T-helper 2 cell treated with Interferon-gamma antibody and Interleukin-4, amounts not matched to agents 100 ng/mL and 5 ng/mL, for 36 hours (primary cell): ENCODE results near the gene CCDC78. TPM values are rescaled to one million over a fixed set of nuclear protein-coding genes. Genes with fewer than 3 reads are reported as not detected.
"Not testable (repeated sequence)": the region's sequence is repeated elsewhere in the genome, so short reads cannot be mapped to it uniquely, and the experiment has no call there.

Experiments used
- intact Hi-C: fragments of 100-400 bp; cut with micrococcal nuclease; formaldehyde crosslinking; loops from one replicate; pipeline ENCODE4 v1.15.1; 2023
- total RNA-seq: library from RNA; stranded (reverse); gene quantifications from 2 replicates; pipeline ENCODE4 v1.2.3, GENCODE V29; 2022

Gene CCDC78
- total RNA-seq, 1 donor from 2014 or later = 5.4 TPM

DNA sequence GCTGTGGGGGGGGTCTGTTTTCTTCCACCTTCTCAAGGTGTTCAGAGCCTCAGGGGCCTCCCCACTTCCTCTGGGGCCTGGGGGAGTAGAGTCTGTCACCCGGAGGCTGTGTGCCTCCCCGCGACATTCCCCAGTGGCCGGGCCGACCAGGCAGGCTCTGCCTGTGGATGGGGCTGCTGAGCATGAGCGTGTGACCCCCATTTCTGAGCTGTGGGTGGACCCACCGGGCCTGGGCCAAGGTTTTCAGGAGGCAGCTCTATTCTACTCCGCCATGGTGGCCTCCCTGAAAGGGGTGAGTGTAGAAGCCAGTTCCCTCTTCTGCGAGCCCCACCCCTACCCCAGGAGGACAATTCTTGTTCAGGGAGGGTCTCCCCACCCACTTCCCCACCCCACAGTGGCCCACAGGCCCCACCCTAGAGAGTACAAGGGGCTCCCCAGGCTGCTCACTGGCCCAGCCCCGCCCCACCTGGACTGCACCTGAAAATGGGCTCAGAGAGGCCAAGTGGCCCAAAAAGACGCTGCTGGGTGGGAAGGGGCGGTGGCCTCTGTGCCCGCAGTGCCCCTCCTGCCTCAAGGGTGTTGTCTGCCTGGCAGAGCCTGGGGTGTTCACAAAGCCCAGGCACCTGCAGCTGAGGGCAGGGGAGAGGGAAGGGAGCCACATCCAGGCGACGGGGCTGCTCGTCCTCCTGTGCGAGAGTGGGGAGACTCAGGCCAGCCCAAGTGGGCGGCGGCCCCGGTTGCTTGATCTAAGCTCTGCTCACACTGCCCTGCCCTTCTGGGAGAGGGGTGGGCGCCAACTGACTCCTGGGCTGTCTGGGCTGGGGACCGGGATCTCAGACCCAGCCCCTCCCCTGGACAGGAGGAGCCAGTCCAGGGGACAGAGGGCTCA lies 35.6 kb upstream of the CCDC78 start:
- intact Hi-C loops = no loop called here

DNA sequence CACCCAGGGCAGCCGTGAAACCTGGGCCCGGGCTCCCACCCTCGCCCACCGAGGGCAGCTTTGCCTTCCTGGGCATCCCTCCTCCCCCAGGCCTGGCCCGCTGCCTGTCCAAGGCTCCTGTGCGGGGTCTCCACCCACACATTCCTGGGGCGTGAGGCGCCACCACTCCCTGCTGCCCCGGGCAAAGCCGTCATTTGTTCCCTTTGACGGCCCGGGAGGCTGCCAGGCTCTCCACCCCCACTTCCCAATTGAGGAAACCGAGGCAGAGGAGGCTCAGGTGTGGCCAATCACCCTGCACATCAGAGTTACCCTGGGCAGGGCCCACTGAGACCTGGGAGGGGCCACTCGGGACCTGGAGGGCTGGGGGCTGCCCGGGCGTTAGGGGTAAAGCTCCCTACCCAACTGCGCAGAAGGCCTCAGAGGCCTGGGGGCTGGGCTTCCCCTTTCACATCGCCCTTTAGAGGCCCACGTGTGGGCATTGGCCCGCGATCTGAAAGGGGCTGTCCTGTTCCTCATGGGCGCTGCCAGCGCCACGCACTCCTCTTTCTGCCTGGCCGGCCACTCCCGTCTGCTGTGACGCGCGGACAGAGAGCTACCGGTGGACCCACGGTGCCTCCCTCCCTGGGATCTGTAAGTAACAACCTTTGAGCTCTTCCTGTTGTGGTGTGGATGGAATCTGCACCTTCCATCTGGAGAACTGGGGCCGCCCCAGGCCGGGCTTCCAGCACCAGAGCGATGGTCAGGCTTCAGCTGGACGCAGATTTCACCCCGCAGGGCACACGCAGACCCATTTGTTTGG lies 34.5 kb upstream of the CCDC78 start, which contains the start of gene MSLN:
Gene MSLN, plus strand, starts transcription at position 190 of the 799 bp plus-strand sequence. CDS start 1,947 bp downstream, outside the sequence.
- intact Hi-C loops = no loop called here

DNA sequence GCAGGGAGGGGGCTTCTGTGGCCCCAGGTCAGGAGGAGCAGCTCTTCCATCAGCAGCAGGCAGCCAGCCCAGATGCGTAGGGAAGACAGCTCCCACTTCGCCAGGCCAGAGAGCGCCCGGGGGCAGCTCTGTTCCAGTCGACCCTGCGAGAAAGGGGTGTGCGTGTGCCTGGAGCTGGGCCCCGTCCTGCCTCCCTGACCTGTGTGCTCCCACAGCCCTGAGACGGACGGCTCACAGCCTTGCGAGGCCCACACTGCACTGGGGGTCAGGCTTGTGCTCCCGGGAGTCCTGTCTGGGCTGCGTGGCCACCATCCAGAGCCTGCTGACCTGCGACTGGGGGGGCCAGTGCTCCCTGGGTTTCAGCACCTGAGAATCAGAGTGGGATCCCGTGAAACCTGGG lies 33.8 kb upstream of the CCDC78 start:
- intact Hi-C loops = no loop called here

DNA sequence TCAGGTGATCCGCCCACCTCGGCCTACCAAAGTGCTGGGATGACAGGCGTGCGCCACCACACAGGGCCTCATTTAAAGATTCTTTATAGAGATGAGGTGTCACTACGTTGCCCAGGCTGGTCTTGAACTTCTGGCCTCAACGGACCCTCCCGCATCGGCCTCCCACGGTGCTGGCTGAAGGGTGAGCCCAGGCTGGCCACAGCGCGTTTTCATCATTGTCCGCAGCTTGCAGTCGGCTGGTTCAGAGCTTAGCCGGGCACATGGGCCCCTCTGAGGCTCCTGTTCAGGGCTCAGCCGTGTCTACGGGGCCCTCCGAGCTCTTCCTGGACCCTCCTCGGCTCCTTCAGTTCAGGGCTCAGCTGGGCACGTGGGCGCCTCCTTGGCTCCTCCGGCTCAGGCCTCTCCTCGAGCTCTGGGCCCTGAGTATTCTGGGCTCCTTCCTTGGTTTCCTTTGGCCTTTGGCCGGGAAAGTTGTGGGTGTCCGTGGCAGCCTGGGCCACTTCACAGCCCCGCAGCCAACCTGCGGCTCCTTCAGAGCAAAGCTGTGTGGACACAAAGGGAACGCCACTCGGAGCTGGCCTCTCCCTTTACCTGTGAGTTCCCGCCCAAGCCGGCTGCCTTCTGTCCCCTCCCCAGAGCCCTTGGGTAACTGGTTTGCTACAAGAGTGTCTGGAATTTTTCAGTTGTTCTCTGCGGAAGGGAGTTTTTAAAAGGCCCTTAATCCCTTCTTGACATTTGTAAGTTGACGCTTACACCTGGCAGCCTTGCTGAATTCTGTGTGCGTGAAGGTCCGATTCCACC lies 33.1 kb upstream of the CCDC78 start:
- intact Hi-C loops = no loop called here

DNA sequence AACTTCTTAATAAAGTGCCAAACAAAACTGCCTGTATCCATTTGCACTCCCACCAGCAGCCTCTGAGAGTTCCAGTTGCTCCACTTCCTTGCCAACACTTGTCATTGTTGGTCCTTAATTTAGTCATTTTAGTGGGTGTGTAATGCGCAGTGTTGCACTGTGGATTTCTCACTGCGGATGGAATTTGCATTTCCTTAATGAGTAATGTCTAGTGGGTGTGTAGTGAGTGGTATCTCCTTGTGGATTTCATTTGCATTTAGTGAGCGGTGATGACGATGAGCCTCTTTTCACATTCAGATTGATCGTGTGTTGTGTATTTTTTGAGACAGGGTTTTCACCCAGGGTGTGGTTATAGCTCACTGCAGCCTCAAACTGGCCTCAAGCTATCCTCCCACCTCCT lies 30.2 kb upstream of the CCDC78 start:
- intact Hi-C loops = no loop called here

DNA sequence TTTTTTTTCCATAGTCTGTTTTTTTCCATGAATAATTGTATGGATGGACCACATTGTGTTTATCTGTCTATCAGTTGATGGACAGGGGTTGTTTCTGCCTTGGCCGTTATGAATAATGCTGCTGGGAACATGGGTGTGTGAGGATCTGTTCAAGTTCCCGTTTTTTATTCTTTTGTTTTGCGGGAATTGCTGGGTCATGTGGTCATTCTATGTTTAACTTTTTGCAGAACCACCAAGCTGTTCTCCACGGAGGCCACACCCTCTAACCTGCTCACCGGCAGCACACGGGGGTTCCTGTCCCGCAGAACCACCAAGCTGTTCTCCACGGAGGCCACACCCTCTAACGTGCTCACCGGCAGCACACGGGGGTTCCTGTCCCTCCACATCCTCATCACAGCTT lies 28.4 kb upstream of the CCDC78 start:
- intact Hi-C loops = no loop called here

DNA sequence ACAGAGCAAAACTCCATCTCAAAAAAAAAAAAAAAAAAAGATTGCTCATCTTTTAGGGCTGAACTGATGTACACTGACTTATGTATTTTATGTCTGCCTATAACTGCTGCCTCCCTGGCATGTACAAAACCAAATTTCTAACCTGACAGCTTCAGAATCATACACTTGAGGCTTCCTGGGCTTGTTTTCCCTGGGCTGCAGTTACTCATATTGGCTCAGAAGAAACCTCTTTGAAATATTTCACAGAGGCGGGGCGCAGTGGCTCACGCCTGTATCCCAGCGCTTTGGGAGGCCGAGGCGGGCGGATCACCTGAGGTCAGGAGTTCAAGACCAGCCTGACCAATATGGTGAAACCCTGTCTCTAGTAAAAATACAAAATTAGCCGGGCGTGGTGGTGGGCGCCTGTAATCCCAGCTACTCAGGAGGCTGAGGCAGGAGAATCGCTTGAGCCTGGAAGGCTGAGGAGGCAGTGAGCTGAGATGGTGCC lies 27.9 kb upstream of the CCDC78 start:
- intact Hi-C loops = not testable (repeated sequence)

DNA sequence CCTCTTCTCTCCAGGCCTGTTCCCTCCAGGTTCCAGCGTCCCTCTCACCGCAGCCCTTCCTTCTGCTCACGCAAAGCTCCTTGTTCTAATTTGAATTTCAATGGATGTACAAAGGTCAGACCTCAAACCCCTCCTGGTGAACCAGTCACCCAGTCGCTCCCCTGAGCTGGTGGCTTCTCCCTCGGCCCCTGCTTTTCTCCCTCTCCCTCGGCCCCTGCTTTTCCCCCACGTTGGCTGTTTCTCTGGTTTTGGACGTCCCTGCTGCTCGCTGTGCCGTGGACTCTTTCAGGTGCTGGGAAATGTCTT lies 25.7 kb upstream of the CCDC78 start:
- intact Hi-C loops = no loop called here

DNA sequence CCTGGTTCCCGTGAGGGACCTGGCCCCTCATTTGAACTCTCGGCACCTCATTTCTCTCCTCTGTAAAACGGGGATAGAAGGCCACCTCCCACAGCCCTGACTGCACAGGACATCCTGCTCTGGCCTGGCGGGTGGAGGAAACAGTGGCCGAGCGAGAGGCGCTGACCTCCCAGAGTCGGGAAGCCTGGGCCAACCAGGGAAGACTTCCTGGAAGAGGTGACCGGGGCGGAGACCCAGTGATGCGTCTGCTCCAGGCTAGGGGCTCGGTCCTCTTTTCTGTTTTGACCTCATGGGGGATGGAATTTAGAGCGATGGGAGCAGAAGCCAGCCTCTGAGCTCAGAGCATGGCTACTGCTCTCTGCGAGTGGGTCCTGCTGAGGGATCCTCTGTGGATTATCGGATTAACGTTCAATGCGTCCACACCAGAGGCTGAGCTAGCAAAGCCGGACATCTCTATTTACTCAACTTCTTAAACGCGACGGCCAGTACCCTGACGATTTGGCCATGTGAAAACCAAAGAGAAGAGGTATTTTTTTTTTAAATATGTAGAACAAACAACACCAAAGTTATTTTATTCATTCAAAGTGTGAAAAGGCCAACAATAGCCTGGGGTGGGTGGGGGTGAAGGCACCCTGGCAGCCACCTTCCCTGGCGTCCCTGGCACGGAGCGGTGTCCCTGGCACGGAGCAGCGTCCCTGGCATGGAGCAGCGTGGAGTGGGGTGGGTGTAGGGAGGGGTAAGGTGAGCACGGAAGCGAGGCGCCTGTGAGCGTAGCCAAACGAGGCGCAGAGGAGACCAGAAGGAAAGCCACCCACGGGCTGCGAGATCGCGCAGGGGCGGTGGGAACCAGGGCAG lies 25.1 kb upstream of the CCDC78 start:
- intact Hi-C loops = no loop called here

DNA sequence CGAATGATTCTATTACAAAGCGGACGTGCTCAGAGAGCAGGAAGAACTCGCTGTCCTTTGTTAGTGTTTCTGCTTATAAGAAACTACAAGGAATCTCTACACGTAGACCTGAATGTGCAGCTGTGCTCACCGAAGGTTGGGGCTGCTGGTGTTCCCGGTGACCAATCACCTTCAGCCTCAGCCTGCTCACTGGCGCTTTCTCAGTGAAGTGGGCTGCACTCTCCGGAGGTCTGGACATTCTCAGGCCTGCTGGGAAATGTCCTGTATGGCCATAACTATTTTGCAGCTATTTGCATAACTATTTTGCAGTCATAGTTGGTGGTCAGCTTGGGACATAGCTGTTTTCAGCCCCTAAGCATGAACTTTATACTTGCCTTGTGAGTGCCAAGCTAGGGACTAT lies 24.2 kb upstream of the CCDC78 start:
- intact Hi-C loops = no loop called here

DNA sequence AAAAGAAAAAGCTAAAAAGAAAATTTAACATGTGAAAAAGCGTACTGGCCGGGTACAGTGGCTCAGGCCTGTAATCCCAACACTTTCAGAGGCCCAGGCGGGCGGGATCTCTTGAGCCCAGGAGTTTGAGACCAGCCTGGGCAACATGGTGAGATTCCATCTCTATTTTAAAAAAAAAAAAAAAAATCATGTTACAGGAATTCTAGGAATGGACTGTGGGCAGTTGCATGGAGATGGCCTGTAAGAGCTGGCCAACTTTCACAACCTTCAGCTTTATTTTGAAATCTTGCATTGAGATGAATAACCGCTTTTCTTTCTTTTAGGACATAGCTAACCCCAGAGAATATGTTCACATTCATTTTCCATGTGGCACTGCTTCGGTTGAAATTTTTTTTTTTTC lies 22.8 kb upstream of the CCDC78 start:
- intact Hi-C loops = no loop called here

DNA sequence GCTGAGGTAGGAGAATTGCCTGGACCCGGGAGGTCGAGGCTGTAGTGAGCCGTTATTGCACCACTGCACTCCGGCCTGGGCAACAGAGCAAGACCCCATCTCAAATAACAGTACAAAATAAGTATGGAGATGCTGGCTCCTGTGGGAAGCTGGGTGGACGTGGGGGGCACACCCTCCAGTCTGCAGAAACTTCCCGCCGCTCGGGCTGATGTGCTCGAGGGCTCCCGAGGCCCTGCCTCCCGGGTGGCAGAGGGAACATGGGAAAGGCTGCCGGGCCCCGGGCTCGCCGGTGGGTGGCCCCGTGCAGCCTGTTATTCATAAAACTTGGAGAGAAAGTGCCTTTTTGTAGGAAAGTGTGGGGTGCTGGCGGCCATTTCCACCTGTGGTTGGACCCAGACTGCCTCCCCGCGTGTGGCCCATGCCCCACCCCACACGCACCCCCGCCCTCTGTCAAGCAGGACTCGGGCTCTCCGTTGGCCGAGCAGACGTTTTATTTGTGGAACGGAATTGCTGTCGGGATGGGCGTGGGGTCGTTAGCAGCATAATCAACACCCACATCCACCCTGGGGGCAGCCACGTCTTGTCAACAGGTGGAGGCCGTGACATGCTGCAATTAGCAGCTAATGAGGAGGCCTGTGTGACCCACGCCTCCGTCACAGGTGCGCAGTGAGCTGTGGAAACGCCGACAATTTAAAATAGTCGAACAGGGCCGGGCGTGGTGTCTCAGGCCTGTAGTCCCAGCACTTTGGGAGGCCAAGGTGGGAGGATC lies 21.9 kb upstream of the CCDC78 start:
- intact Hi-C loops = no loop called here

DNA sequence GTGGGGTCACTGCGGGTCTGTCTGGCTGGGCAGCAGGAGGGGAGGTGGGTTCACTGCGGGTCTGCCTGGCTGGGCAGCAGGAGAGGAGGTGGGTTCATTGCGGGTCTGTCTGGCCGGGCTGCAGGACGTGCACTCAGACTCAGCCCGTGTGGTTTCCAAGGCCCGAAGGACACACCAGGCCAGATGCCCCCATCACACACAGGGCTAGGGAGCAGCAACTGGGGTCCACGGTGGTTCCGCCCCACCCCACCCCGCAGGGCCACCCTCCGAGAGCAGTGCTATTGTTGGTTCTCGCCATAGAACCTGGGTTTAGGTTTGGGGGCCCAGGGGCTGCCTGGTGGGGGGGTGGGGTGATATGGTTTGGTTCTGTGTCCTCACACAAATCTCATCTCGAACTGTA lies 20.4 kb upstream of the CCDC78 start:
- intact Hi-C loops = no loop called here

DNA sequence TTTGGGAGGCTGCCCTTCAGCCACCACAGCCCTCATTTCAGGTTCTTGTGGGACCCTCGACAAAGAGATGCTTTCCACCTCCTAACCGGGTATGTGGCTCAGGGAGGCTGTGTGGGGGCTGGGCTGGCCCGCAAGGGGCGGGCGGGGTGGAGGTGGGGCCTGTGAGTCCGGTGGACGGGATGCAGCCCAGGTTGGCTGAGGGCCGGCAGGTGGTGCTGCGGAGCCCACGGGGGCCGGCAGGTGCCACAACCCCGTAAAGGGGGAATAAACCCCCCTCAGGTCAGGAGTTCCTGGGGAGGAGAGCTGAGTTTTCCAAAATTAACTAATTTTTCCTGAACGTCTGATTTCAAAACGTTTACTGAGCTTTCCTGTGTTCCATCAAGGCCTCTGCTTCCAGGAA lies 19.5 kb upstream of the CCDC78 start:
- intact Hi-C loops = no loop called here

DNA sequence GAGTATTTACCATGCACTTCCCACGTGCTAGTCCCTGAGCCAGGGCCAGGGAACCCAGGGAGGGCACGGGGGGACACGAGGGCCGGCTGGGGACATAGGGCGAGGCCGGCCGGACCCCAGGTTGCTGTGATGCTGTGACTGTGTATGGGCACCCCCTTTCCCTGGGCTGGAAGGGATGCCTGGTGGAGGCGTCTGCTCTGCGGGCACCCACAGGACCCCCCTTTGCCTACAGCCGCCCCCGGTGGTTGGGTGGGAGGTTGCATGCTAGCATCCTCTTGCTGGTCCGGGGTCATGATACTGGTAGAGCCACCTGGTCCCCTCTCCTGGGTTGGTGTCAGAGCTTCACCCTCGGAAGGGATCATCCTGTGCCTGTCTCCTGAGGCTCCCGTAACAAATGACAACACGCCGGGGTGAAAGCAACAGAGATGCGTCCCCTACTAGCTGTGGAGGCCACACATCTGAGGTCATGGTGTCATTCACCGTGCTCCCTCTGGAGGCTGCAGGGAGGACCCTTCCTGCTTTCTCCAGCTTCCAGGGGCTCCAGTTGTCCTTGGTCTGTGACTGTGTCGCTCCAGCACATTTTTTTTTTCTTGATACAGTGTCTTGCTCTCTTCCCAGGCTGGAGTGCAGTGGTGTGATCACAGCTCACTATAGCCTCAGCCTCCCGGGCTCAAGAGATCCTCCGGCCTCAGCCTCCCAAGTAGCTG lies 17.7 kb upstream of the CCDC78 start:
- intact Hi-C loops = no loop called here

DNA sequence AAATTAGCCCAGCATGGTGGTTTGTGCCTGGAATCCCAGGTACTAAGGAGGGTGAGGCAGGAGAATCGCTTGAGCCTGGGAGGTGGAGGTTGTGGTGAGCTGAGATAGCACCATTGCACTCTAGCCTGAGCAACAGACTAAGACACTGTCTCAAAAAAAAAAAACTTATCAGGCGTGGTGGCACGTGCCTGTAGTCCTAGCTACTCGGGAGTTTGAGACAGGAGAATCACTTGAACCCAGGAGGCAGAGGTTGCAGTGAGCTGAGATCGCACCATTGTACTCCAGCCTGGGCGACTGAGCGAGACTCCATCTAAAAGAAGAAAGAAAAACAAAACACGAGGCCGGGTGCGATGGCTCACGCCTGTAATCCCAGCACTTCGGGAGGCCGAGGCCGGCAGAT lies 16.7 kb upstream of the CCDC78 start:
- intact Hi-C loops = not testable (repeated sequence)

DNA sequence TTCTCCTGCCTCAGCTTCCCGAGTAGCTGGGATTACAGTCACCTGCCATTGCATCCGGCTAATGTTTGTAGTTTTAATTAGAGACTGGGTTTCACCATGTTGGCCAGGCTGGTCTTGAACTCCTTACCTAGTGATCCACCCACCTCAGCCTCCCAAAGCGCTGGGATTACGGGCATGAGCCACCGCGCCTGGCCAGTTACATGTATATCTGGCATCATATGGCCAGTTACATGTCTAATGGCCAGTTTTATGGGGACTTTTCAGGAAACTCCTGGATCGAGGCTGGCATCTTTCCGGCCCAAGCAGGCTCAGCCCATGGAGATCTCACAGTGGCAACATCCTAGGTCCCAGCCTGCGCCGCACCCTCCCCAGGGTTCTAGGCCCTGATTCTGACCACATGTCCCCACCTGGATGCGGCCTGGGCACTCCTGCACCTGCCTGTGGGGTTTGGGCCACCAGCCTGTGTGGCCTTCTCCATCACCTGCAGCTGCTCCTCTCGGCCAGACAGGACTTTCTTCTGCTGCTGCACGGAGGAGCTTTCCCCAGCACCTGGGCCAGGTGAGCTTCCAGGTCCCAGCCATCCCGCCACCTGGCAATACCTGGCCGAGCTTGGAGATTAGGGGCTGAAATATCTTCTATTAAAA lies 15.9 kb upstream of the CCDC78 start:
- intact Hi-C loops = loop anchor here (1.0 to 2.0 kb wide), 2 partner anchors 27 to 46 kb away; partner anchors contain the start of genes CHTF18, METRN and RPUSD1

DNA sequence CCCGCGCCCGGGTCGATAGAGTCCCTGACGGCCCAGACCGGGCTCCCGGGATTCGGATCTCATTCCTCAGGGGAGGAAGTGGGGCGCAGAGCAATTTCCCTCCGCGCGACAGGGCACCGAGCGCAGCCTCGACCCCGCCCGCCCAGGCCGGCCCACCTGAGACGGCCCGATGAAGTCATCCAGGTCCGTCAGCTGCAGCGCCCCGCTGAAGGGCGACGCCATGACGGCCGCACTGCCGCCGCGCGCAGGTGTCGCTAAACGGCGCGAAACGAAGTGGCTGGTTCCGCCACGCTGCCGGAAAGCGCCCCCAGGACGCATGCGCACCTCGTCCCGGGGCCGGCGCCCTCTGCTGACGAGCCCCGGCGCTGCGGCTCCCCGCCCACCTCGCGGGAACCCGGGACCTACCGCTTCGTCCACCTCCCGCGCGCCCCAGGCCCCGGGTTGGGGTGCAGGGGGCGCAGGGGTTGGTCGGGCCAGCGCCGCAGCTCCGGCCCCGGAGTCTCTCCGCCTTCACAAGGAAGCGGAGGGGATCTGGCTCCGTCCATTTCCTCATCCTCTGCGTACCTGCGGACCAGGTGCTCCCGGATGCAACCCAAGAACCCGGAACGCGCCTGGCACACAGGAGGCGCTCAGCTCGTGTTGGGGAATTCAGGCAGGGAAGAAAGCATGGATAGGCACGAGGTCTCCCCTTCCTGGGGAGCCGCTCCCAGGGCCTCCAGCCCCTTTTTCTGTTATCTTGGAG lies 14.7 kb upstream of the CCDC78 start, which contains the start of gene CIAO3:
Gene CIAO3, minus strand, starts transcription at position 234 of the 742 bp plus-strand sequence. Its CDS starts 12 bp downstream, at position 222.
- intact Hi-C loops = loop anchor here (1.0 to 2.0 kb wide), 2 partner anchors 26 to 47 kb away; partner anchors contain the start of genes CHTF18, METRN and RPUSD1
